ENCODE measurements around the gene TMEM178B. TPM values are rescaled to one million over a fixed set of nuclear protein-coding genes. Genes with fewer than 3 reads are reported as not detected.
A peak's percentile ranks its signal among the peaks of the same experiment; 100 is the strongest.

The TMEM178B gene
- total and polyA plus RNA-seq, 9 of the 15 experiments (the other 6 are each of a cell fraction or from before 2014, with no cell fraction given) = under 0.01 to 0.03 (median 0.01) TPM; not detected in 5

- FAIRE-seq (no peak), DNase-seq (ENCODE audit: extremely low read depth in 1 of 4, low spot score in 3 of 4) (no peak), ATAC-seq (no peak)
- TF ChIP-seq TAF7 (tag; IDR thresholded peaks at IDR 0.05) = no peak
- TF ChIP-seq MTF1 (CRISPR knock-in tag; IDR thresholded peaks at IDR 0.05; ENCODE audit: borderline replicate concordance) = no peak
- no peak for TF ChIP-seq RBM39 (optimal IDR thresholded peaks at IDR 0.05; ENCODE audit: low read depth, low read length)
- TF ChIP-seq TCF7 (IDR thresholded peaks at IDR 0.05; ENCODE audit: borderline replicate concordance) = no peak
- TF ChIP-seq HIVEP1 (CRISPR knock-in tag; IDR thresholded peaks at IDR 0.05) = no peak
- TF ChIP-seq ZNF24 (IDR thresholded peaks at IDR 0.05) = 0 out of 2 replicates have a peak, but pooled peaks have one; percentile 51
- TF ChIP-seq KLF6 (CRISPR knock-in tag; IDR thresholded peaks at IDR 0.05; ENCODE audit: borderline replicate concordance) = no peak
- 0% methylated on average over 3 of the region's 3 CpGs for WGBS (ENCODE audit: insufficient coverage, low coverage, missing lambda C conversion rate)
- Histone ChIP-seq H3K4me3 (no peak overlapping the region), H3K36me3 (ENCODE audit: control insufficient read depth, insufficient read depth, low read length) (no peaks in the 10 kb centered on the region), H4K20me1 (replicated peaks; ENCODE audit: control insufficient read depth, insufficient read depth, low read length) (no peaks in the 10 kb centered on the region; the same call in 1 of the 2 replicates), H3K4me1 (replicated peaks in 1 of 2; ENCODE audit: control insufficient read depth in 2 of 2, insufficient read depth in 2 of 2, low read length in 2 of 2) (no peaks in the 10 kb centered on the region), H3K27ac (ENCODE audit: extremely low read depth, low read depth, low read length) (no peak overlapping the region), H3K9ac (ENCODE audit: insufficient read depth in 1 of 2, low read depth in 2 of 2, low read length in 2 of 2) (no peak overlapping the region), H3K9me3 (replicated peaks; ENCODE audit: control insufficient read depth, insufficient read depth, low read depth, low read length) (no peaks in the 10 kb centered on the region), H2AFZ (ENCODE audit: low read depth, low read length) (no peak overlapping the region), H3K4me2 (ENCODE audit: insufficient read depth, low read length) (no peak overlapping the region), H3K9me1 (ENCODE audit: control insufficient read depth, insufficient read depth, low read length) (no peaks in the 10 kb centered on the region), H3K27me3 (ENCODE audit: control insufficient read depth in 2 of 2, insufficient read depth in 2 of 2, low read length in 2 of 2) (peaks cover 14 to 23% of the 10 kb centered on the region in 2 experiments), H3K79me2 (ENCODE audit: control insufficient read depth, insufficient read depth, low read length) (no peaks in the 10 kb centered on the region)
- ChIA-PET CTCF (ENCODE audit: low intra/inter-chr PET ratio) (no interaction called here), POLR2A (no interaction called here)
- in situ Hi-C loops (cut with MboI) = no loop called here
- BruUV-seq (replicated peaks) = no TSS peak
- intact Hi-C loops (cut with micrococcal nuclease) = no loop called here
Measured at GRCh38 chr7:141408440-141408839, 334.6 kb downstream of the TMEM178B start.

- no peak for FAIRE-seq
- H3K4me3 ChIP-seq = no peak overlapping the region
- WGBS (ENCODE audit: insufficient coverage, low coverage, missing lambda C conversion rate) = 5% methylated on average over 1 of the region's 1 CpG
- peak; percentile 60 for TF ChIP-seq RBM25 (IDR thresholded peaks at IDR 0.05; ENCODE audit: low read depth, low read length, severe bottlenecking)
Measured at GRCh38 chr7:141409219-141409618, 335.4 kb downstream of the TMEM178B start.

More at GRCh38 chr7:141409219-141409618, 335.4 kb downstream of the TMEM178B start:
- in situ Hi-C loops (cut with MboI) = no loop called here
- DNase-seq (ENCODE audit: extremely low read depth in 1 of 4, low spot score in 3 of 4) (no peak), ATAC-seq (no peak)
- Histone ChIP-seq H2AFZ (ENCODE audit: low read depth, low read length) (no peak overlapping the region), H4K20me1 (replicated peaks; ENCODE audit: control insufficient read depth, insufficient read depth, low read length) (no peaks in the 10 kb centered on the region; the same call in 1 of the 2 replicates), H3K4me2 (ENCODE audit: insufficient read depth, low read length) (no peak overlapping the region), H3K36me3 (ENCODE audit: control insufficient read depth, insufficient read depth, low read length) (no peaks in the 10 kb centered on the region), H3K9me3 (replicated peaks; ENCODE audit: control insufficient read depth, insufficient read depth, low read depth, low read length) (no peaks in the 10 kb centered on the region), H3K79me2 (ENCODE audit: control insufficient read depth, insufficient read depth, low read length) (no peaks in the 10 kb centered on the region), H3K9ac (ENCODE audit: insufficient read depth in 1 of 2, low read depth in 2 of 2, low read length in 2 of 2) (no peak overlapping the region), H3K27ac (ENCODE audit: extremely low read depth, low read depth, low read length) (no peak overlapping the region), H3K27me3 (ENCODE audit: control insufficient read depth in 2 of 2, insufficient read depth in 2 of 2, low read length in 2 of 2) (peaks cover 15 to 23% of the 10 kb centered on the region in 2 experiments), H3K4me1 (replicated peaks in 1 of 2; ENCODE audit: control insufficient read depth in 2 of 2, insufficient read depth in 2 of 2, low read length in 2 of 2) (no peaks in the 10 kb centered on the region), H3K9me1 (ENCODE audit: control insufficient read depth, insufficient read depth, low read length) (no peaks in the 10 kb centered on the region)
- CTCF ChIA-PET (ENCODE audit: low intra/inter-chr PET ratio) = no interaction called here
- intact Hi-C loops (cut with micrococcal nuclease) = no loop called here
- BruUV-seq (replicated peaks) = no TSS peak
- POLR2A ChIA-PET = no interaction called here
